PFSK-1 (cell line): ENCODE data around the gene DPP6.

Source experiments
- SIN3A ChIP-seq: IDR thresholded peaks from 2 replicates; pipeline ENCODE4 v1.6.1; 2012; ENCODE audit warnings: mild to moderate bottlenecking, low read length, moderate library complexity, borderline replicate concordance; ENCODE audit not compliant: insufficient read depth
- TAF1 ChIP-seq: IDR thresholded peaks from 2 replicates; pipeline ENCODE4 v1.6.1; 2012; ENCODE audit warnings: low read length, control low read depth, borderline replicate concordance; ENCODE audit not compliant: insufficient read depth
- TF ChIP-seq, protein P1 (sequence below), 2 experiments: IDR thresholded peaks; 2 replicates each; pipeline versions ENCODE4 v1.6.1 to v1.8.0; 2011 to 2012; ENCODE audit warnings: low read depth in 2 of 2, low read length in 2 of 2, control low read depth in 1 of 2, inconsistent platforms in 1 of 2, mild to moderate bottlenecking in 1 of 2, moderate library complexity in 1 of 2; ENCODE audit not compliant: insufficient read depth in 1 of 2

GRCh38 chr7:154759989-154760388, 707.8 kb downstream of the DPP6 start:
- TF ChIP-seq SIN3A (no peak), TAF1 (no peak)
- TF ChIP-seq, protein P1, sequence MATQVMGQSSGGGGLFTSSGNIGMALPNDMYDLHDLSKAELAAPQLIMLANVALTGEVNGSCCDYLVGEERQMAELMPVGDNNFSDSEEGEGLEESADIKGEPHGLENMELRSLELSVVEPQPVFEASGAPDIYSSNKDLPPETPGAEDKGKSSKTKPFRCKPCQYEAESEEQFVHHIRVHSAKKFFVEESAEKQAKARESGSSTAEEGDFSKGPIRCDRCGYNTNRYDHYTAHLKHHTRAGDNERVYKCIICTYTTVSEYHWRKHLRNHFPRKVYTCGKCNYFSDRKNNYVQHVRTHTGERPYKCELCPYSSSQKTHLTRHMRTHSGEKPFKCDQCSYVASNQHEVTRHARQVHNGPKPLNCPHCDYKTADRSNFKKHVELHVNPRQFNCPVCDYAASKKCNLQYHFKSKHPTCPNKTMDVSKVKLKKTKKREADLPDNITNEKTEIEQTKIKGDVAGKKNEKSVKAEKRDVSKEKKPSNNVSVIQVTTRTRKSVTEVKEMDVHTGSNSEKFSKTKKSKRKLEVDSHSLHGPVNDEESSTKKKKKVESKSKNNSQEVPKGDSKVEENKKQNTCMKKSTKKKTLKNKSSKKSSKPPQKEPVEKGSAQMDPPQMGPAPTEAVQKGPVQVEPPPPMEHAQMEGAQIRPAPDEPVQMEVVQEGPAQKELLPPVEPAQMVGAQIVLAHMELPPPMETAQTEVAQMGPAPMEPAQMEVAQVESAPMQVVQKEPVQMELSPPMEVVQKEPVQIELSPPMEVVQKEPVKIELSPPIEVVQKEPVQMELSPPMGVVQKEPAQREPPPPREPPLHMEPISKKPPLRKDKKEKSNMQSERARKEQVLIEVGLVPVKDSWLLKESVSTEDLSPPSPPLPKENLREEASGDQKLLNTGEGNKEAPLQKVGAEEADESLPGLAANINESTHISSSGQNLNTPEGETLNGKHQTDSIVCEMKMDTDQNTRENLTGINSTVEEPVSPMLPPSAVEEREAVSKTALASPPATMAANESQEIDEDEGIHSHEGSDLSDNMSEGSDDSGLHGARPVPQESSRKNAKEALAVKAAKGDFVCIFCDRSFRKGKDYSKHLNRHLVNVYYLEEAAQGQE (IDR thresholded peaks at IDR 0.05; ENCODE audit: insufficient read depth in 1 of 2, low read depth in 2 of 2, low read length in 2 of 2) = no peak
